ENCODE data around the gene TTYH3. TPM values are rescaled to one million over a fixed set of nuclear protein-coding genes. Genes with fewer than 3 reads are reported as not detected.

TTYH3 gene
- total and polyA plus RNA-seq, 2 donors = 4.4 to 20.4 TPM

- no peaks in the 10 kb centered on the region for H3K4me1 ChIP-seq (ENCODE audit: control insufficient read depth in 2 of 2, insufficient read depth in 2 of 2, low read length in 2 of 2)
- H3K36me3 ChIP-seq (ENCODE audit: control insufficient read depth in 2 of 2, insufficient read depth in 2 of 2, low read length in 1 of 2) = peaks cover 2 to 50% of the 10 kb centered on the region in 2 donors
- no peaks in the 10 kb centered on the region for H3K27me3 ChIP-seq (ENCODE audit: control insufficient read depth in 2 of 2, insufficient read depth in 1 of 2, low read length in 1 of 2)
- DNase-seq (ENCODE audit: low read depth in 6 of 9, low spot score in 9 of 9) = no peak
- H3K27ac ChIP-seq (ENCODE audit: low read depth in 1 of 2, low read length in 1 of 2) = no peak overlapping the region
- no peak overlapping the region for H3K4me3 ChIP-seq (ENCODE audit: low read length in 2 of 2)
- WGBS = 99% methylated on average over 15 of the region's 15 CpGs
- no peaks in the 10 kb centered on the region for H3K9me3 ChIP-seq (ENCODE audit: control insufficient read depth in 2 of 2, insufficient read depth in 1 of 2, low read length in 1 of 2)
These were observed 27.2 kb downstream of the TTYH3 start for GRCh38 chr7:2658941-2659340.

GRCh38 chr7:2659556-2660358, 28.0 kb downstream of the TTYH3 start:
- Histone ChIP-seq H3K4me3 (ENCODE audit: low read length in 2 of 2) (no peak overlapping the region), H3K9me3 (ENCODE audit: control insufficient read depth in 2 of 2, insufficient read depth in 1 of 2, low read length in 1 of 2) (no peaks in the 10 kb centered on the region), H3K4me1 (ENCODE audit: control insufficient read depth in 2 of 2, insufficient read depth in 2 of 2, low read length in 2 of 2) (no peaks in the 10 kb centered on the region), H3K36me3 (ENCODE audit: control insufficient read depth in 2 of 2, insufficient read depth in 2 of 2, low read length in 1 of 2) (peaks cover 2 to 50% of the 10 kb centered on the region in 2 donors), H3K27ac (ENCODE audit: low read depth in 1 of 2, low read length in 1 of 2) (no peak overlapping the region), H3K27me3 (ENCODE audit: control insufficient read depth in 2 of 2, insufficient read depth in 1 of 2, low read length in 1 of 2) (no peaks in the 10 kb centered on the region)
- no peak for DNase-seq (ENCODE audit: low read depth in 6 of 9, low spot score in 9 of 9)
- WGBS = 95% methylated on average over 36 of the region's 36 CpGs

GRCh38 chr7:2660359-2661095, 28.7 kb downstream of the TTYH3 start:
- 95% methylated on average over 36 of the region's 36 CpGs for WGBS
- H3K4me3 ChIP-seq (ENCODE audit: low read length in 2 of 2) = no peak overlapping the region
- no peak for DNase-seq (ENCODE audit: low read depth in 6 of 9, low spot score in 9 of 9)
- H3K9me3 ChIP-seq (ENCODE audit: control insufficient read depth in 2 of 2, insufficient read depth in 1 of 2, low read length in 1 of 2) = no peaks in the 10 kb centered on the region
- H3K27ac ChIP-seq (ENCODE audit: low read depth in 1 of 2, low read length in 1 of 2) = no peak overlapping the region
- H3K4me1 ChIP-seq (ENCODE audit: control insufficient read depth in 2 of 2, insufficient read depth in 2 of 2, low read length in 2 of 2) = no peaks in the 10 kb centered on the region
- peaks cover 0 to 4% of the 10 kb centered on the region in 2 donors for H3K27me3 ChIP-seq (ENCODE audit: control insufficient read depth in 2 of 2, insufficient read depth in 1 of 2, low read length in 1 of 2)
- H3K36me3 ChIP-seq (ENCODE audit: control insufficient read depth in 2 of 2, insufficient read depth in 2 of 2, low read length in 1 of 2) = peaks cover 2 to 50% of the 10 kb centered on the region in 2 donors

GRCh38 chr7:2661096-2661449, 29.3 kb downstream of the TTYH3 start:
- Histone ChIP-seq H3K4me1 (ENCODE audit: control insufficient read depth in 2 of 2, insufficient read depth in 2 of 2, low read length in 2 of 2) (peaks cover 0 to 4% of the 10 kb centered on the region in 2 donors), H3K27ac (ENCODE audit: low read depth in 1 of 2, low read length in 1 of 2) (no peak overlapping the region), H3K36me3 (ENCODE audit: control insufficient read depth in 2 of 2, insufficient read depth in 2 of 2, low read length in 1 of 2) (peaks cover 2 to 48% of the 10 kb centered on the region in 2 donors), H3K27me3 (ENCODE audit: control insufficient read depth in 2 of 2, insufficient read depth in 1 of 2, low read length in 1 of 2) (peaks cover 0 to 9% of the 10 kb centered on the region in 2 donors), H3K9me3 (ENCODE audit: control insufficient read depth in 2 of 2, insufficient read depth in 1 of 2, low read length in 1 of 2) (no peaks in the 10 kb centered on the region), H3K4me3 (ENCODE audit: low read length in 2 of 2) (no peak overlapping the region)
- 95% methylated on average over 10 of the region's 10 CpGs for WGBS
- no peak for DNase-seq (ENCODE audit: low read depth in 6 of 9, low spot score in 9 of 9)

GRCh38 chr7:2661602-2662272, 30.0 kb downstream of the TTYH3 start:
- Histone ChIP-seq H3K4me1 (ENCODE audit: control insufficient read depth in 2 of 2, insufficient read depth in 2 of 2, low read length in 2 of 2) (peaks cover 0 to 4% of the 10 kb centered on the region in 2 donors), H3K9me3 (ENCODE audit: control insufficient read depth in 2 of 2, insufficient read depth in 1 of 2, low read length in 1 of 2) (peaks cover 0 to 2% of the 10 kb centered on the region in 2 donors), H3K36me3 (ENCODE audit: control insufficient read depth in 2 of 2, insufficient read depth in 2 of 2, low read length in 1 of 2) (peaks cover 2 to 41% of the 10 kb centered on the region in 2 donors), H3K27me3 (ENCODE audit: control insufficient read depth in 2 of 2, insufficient read depth in 1 of 2, low read length in 1 of 2) (peaks cover 0 to 13% of the 10 kb centered on the region in 2 donors), H3K4me3 (ENCODE audit: low read length in 2 of 2) (no peak overlapping the region), H3K27ac (ENCODE audit: low read depth in 1 of 2, low read length in 1 of 2) (no peak overlapping the region)
- no peak for DNase-seq (ENCODE audit: low read depth in 6 of 9, low spot score in 9 of 9)
- whole genome bisulfite sequencing = 97% methylated on average over 43 of the region's 43 CpGs

GRCh38 chr7:2662273-2663120, 30.7 kb downstream of the TTYH3 start:
- Histone ChIP-seq H3K36me3 (ENCODE audit: control insufficient read depth in 2 of 2, insufficient read depth in 2 of 2, low read length in 1 of 2) (peaks cover 2 to 33% of the 10 kb centered on the region in 2 donors), H3K27me3 (ENCODE audit: control insufficient read depth in 2 of 2, insufficient read depth in 1 of 2, low read length in 1 of 2) (peaks cover 0 to 20% of the 10 kb centered on the region in 2 donors), H3K4me3 (ENCODE audit: low read length in 2 of 2) (no peak overlapping the region), H3K4me1 (ENCODE audit: control insufficient read depth in 2 of 2, insufficient read depth in 2 of 2, low read length in 2 of 2) (peaks cover 0 to 4% of the 10 kb centered on the region in 2 donors), H3K9me3 (ENCODE audit: control insufficient read depth in 2 of 2, insufficient read depth in 1 of 2, low read length in 1 of 2) (peaks cover 0 to 8% of the 10 kb centered on the region in 2 donors), H3K27ac (ENCODE audit: low read depth in 1 of 2, low read length in 1 of 2) (no peak overlapping the region)
- no peak for DNase-seq (ENCODE audit: low read depth in 6 of 9, low spot score in 9 of 9)
- WGBS = 97% methylated on average over 33 of the region's 33 CpGs

- 90% methylated on average over 30 of the region's 30 CpGs for WGBS
- H3K4me3 ChIP-seq (ENCODE audit: low read length in 2 of 2) = no peak overlapping the region
- no peak for DNase-seq (ENCODE audit: low read depth in 6 of 9, low spot score in 9 of 9)
- peaks cover 0 to 4% of the 10 kb centered on the region in 2 donors for H3K4me1 ChIP-seq (ENCODE audit: control insufficient read depth in 2 of 2, insufficient read depth in 2 of 2, low read length in 2 of 2)
- peaks cover 1 to 27% of the 10 kb centered on the region in 2 donors for H3K36me3 ChIP-seq (ENCODE audit: control insufficient read depth in 2 of 2, insufficient read depth in 2 of 2, low read length in 1 of 2)
- no peak overlapping the region for H3K27ac ChIP-seq (ENCODE audit: low read depth in 1 of 2, low read length in 1 of 2)
- peaks cover 0 to 25% of the 10 kb centered on the region in 2 donors for H3K27me3 ChIP-seq (ENCODE audit: control insufficient read depth in 2 of 2, insufficient read depth in 1 of 2, low read length in 1 of 2)
- H3K9me3 ChIP-seq (ENCODE audit: control insufficient read depth in 2 of 2, insufficient read depth in 1 of 2, low read length in 1 of 2) = peaks cover 0 to 8% of the 10 kb centered on the region in 2 donors
These were observed 31.5 kb downstream of the TTYH3 start for GRCh38 chr7:2663121-2663886.

GRCh38 chr7:2663960-2664359, 32.2 kb downstream of the TTYH3 start:
- H3K27me3 ChIP-seq (ENCODE audit: control insufficient read depth in 2 of 2, insufficient read depth in 1 of 2, low read length in 1 of 2) = peaks cover 0 to 26% of the 10 kb centered on the region in 2 donors
- 89% methylated on average over 4 of the region's 4 CpGs for WGBS
- DNase-seq (ENCODE audit: low read depth in 6 of 9, low spot score in 9 of 9) = no peak
- no peak overlapping the region for H3K4me3 ChIP-seq (ENCODE audit: low read length in 2 of 2)
- H3K9me3 ChIP-seq (ENCODE audit: control insufficient read depth in 2 of 2, insufficient read depth in 1 of 2, low read length in 1 of 2) = peaks cover 0 to 8% of the 10 kb centered on the region in 2 donors
- peaks cover 0 to 4% of the 10 kb centered on the region in 2 donors for H3K4me1 ChIP-seq (ENCODE audit: control insufficient read depth in 2 of 2, insufficient read depth in 2 of 2, low read length in 2 of 2)
- H3K27ac ChIP-seq (ENCODE audit: low read depth in 1 of 2, low read length in 1 of 2) = no peak overlapping the region
- peaks cover 0 to 20% of the 10 kb centered on the region in 2 donors for H3K36me3 ChIP-seq (ENCODE audit: control insufficient read depth in 2 of 2, insufficient read depth in 2 of 2, low read length in 1 of 2)

Measured in thymus (tissue), 11 donors.